GM12878 (cell line): ENCODE results near the gene OPRL1. TPM values are rescaled to one million over a fixed set of nuclear protein-coding genes. Genes with fewer than 3 reads are reported as not detected.

ENCODE experiments used
- ATAC-seq: fragments of 200-7000 bp; cut with Tn5 transposase; 3 replicates; pipeline ENCODE4 v1.9.1; 2020; ENCODE audit warnings: mild to moderate bottlenecking, moderate library complexity
- BruUV-seq: library from RNA; stranded (reverse); fragments of 400-500 nt; replicated peaks from 2 replicates; lab custom pipeline; 2021; lab: Mats Ljungman, UMichigan
- CTCF ChIA-PET: fragments of 300-600 bp; sonication (Branson Sonifier 250); formaldehyde crosslinking; extraction: SDS; loops from one replicate; lab custom pipeline; 2021; ENCODE audit warnings: inconsistent platforms; lab: Yijun Ruan, JAX
- POLR2A ChIA-PET: fragments of 350-600 bp; formaldehyde crosslinking; extraction: SDS; loops from one replicate; lab custom pipeline; 2021; ENCODE audit warnings: inconsistent platforms; lab: Charles Lee
- RAD21 ChIA-PET: fragments of 300-600 bp; sonication (Branson Sonifier 250); formaldehyde crosslinking; loops from one replicate; lab custom pipeline; 2023; ENCODE audit warnings: antibody characterized with exemption; ENCODE audit not compliant: unreplicated experiment; lab: Charles Lee
- SMC1A ChIA-PET: fragments of 300-600 bp; sonication (Branson Sonifier 250); formaldehyde crosslinking; loops from one replicate; lab custom pipeline; 2023; ENCODE audit not compliant: unreplicated experiment, uncharacterized antibody; lab: Charles Lee
- DNase-seq: peaks from one replicate; pipeline ENCODE4 v3.0.0-alpha.2; 2011; ENCODE audit warnings: low read depth, low spot score
- FAIRE-seq: peaks from 3 replicates; lab custom pipeline; 2011; peaks lifted over from hg19 to GRCh38; lab: Jason Lieb, UNC
- H2AFZ ChIP-seq: 2 replicates; pipeline ENCODE4 v1.6.0; 2011; ENCODE audit warnings: low read depth, low read length, control low read depth; ENCODE audit not compliant: control insufficient read depth
- H3K27ac ChIP-seq: 2 replicates; pipeline ENCODE4 v1.5.1; 2011; ENCODE audit warnings: control low read depth; ENCODE audit not compliant: control insufficient read depth, insufficient read depth
- H3K27me3 ChIP-seq, 2 experiments: replicated peaks in 1 of 2; 2 replicates each; pipeline versions ENCODE4 v1.6.0 to v1.6.1; 2011; ENCODE audit warnings: low read length in 1 of 2; ENCODE audit not compliant: control insufficient read depth in 2 of 2, insufficient read depth in 2 of 2
- H3K36me3 ChIP-seq, 2 experiments: 2 replicates each; pipeline ENCODE4 v1.5.1; 2011; ENCODE audit warnings: low read length in 1 of 2; ENCODE audit not compliant: control insufficient read depth in 2 of 2, insufficient read depth in 2 of 2
- H3K4me1 ChIP-seq: 2 replicates; pipeline ENCODE4 v1.6.1; 2011; ENCODE audit warnings: mild to moderate bottlenecking, low read length, moderate library complexity, mixed read lengths; ENCODE audit not compliant: control insufficient read depth, insufficient read depth
- H3K4me2 ChIP-seq: 2 replicates; pipeline ENCODE4 v1.6.0; 2011; ENCODE audit warnings: control low read depth; ENCODE audit not compliant: control insufficient read depth, insufficient read depth
- H3K4me3 ChIP-seq: fragments of 200-600 bp; sonication (generic); 2 replicates; pipeline ENCODE4 v1.5.1; 2016
- H3K79me2 ChIP-seq: 2 replicates; pipeline ENCODE4 v1.6.0; 2011; ENCODE audit warnings: low read length; ENCODE audit not compliant: control insufficient read depth, insufficient read depth
- H3K9ac ChIP-seq: 2 replicates; pipeline ENCODE4 v1.8.0; 2011; ENCODE audit warnings: low read length, control low read depth, mixed read lengths; ENCODE audit not compliant: control insufficient read depth, insufficient read depth
- H3K9me3 ChIP-seq: replicated peaks from 3 replicates; pipeline ENCODE4 v1.5.1; 2011; ENCODE audit warnings: mild to moderate bottlenecking, low read length; ENCODE audit not compliant: control insufficient read depth, insufficient read depth
- H4K20me1 ChIP-seq: 2 replicates; pipeline ENCODE4 v1.6.0; 2011; ENCODE audit not compliant: control insufficient read depth, insufficient read depth
- CREM ChIP-seq: IDR thresholded peaks from 2 replicates; pipeline ENCODE4 v1.6.1; 2014; ENCODE audit warnings: antibody characterized with exemption, low read depth
- ETV6 ChIP-seq, 2 experiments: fragments of 450-650 bp in 1 of 2; IDR thresholded peaks in 1 of 2; conservative IDR thresholded peaks in 1 of 2; 2 replicates each; pipeline ENCODE4 v1.6.1; 2014; ENCODE audit warnings: antibody characterized with exemption in 1 of 2, borderline replicate concordance in 1 of 2, low read depth in 1 of 2, mild to moderate bottlenecking in 1 of 2, moderate library complexity in 1 of 2
- GATAD2B ChIP-seq: fragments of 450-650 bp; conservative IDR thresholded peaks from 2 replicates; pipeline ENCODE4 v1.6.1; 2017; ENCODE audit warnings: low read depth, mild to moderate bottlenecking, moderate library complexity
- NFXL1 ChIP-seq: fragments of 450-650 bp; IDR thresholded peaks from 2 replicates; pipeline ENCODE4 v1.6.1; 2017; ENCODE audit warnings: antibody characterized with exemption, mild to moderate bottlenecking, borderline replicate concordance
- PBX3 ChIP-seq: IDR thresholded peaks from 2 replicates; pipeline ENCODE4 v1.6.1; 2011; ENCODE audit warnings: mild to moderate bottlenecking, low read depth, low read length, moderate library complexity; ENCODE audit not compliant: insufficient replicate concordance
- RELB ChIP-seq: fragments of 450-650 bp; IDR thresholded peaks from 2 replicates; pipeline ENCODE4 v1.6.1; 2017; ENCODE audit warnings: low read depth, mild to moderate bottlenecking, moderate library complexity
- WGBS: methylation state at CpG from one replicate; pipeline ENCODE4 v1.1.6; 2016; ENCODE audit warnings: low lambda C conversion rate; ENCODE audit not compliant: insufficient replicate concordance, insufficient coverage; ENCODE audit errors: missing lambda C conversion rate; 5-methylcytosine and 5-hydroxymethylcytosine counted together
- in situ Hi-C: fragments of 300-500 bp; cut with MboI; formaldehyde crosslinking; loops from 9 replicates; pipeline ENCODE4 v1.14.3; 2018; ENCODE audit warnings: mixed read lengths
- intact Hi-C: fragments of 100-400 bp; cut with micrococcal nuclease; formaldehyde crosslinking; loops from one replicate; pipeline ENCODE4 v1.14.2; 2022; ENCODE audit not compliant: unreplicated experiment
- polyA plus RNA-seq, 11 experiments: library from polyadenylated mRNA; depleted of rRNA in 4 of 11; unstranded in 6 of 11; stranded (reverse) in 5 of 11; fragments of >200 nt; fragmentation: Nextera tagmentation in 4 of 11; fragmentation: Illumina TruSeq in 1 of 11; extraction: Ambion mirVana in 4 of 11; extraction: Trizol in 1 of 11; gene quantifications; 1 replicate in 1 of 11; 2 replicates in 10 of 11; pipeline versions ENCODE4 v1.2.1 to v1.2.3, GENCODE V29; 2011 to 2016; ENCODE audit warnings: inconsistent platforms in 2 of 11, missing spikeins in 2 of 11, low read depth in 1 of 11
- total RNA-seq, 4 experiments: library from RNA; depleted of rRNA in 3 of 4; stranded (reverse); fragments of >200 nt in 3 of 4; fragmentation: Illumina TruSeq in 1 of 4; extraction: Trizol in 1 of 4; gene quantifications; 2 replicates each; pipeline versions ENCODE4 v1.2.1 to v1.2.3, GENCODE V29; 2013 to 2021

OPRL1 gene
- total and polyA plus RNA-seq, 10 of the 15 experiments (the other 5 are each of a cell fraction or from before 2014, with no cell fraction given) = 0.04 to 0.41 (median 0.24) TPM; not detected in 1

DNA sequence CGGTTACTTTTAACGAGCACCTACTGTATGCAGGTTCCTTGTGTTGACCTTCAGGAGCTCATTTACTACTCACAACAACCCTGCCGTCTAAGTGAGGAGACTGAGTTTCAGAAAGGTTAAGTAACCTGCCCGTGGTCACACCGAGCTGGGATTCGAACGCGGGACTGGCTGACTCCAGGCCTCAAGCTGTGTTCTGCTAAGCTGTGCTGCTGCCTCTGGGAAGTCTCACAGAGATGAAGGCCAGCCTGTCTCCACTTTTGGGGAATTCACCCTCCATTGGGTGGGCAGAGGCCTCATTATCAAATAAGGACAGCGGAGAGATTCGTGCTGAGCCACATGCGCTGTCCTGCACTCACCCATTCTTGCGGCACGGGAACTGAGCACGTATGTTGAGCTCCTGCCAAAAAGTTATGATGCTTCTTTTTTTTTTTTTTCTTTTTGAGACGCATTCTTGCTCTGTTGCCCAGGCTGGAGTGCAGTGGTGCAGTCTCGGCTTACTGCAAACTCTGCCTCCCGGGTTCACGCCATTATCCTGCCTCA, 58.5 kb downstream of the OPRL1 start:
- Histone ChIP-seq H3K4me3 (no peak overlapping the region), H3K9me3 (no peaks in the 10 kb centered on the region), H3K36me3 (no peaks in the 10 kb centered on the region), H3K4me2 (no peak overlapping the region), H3K4me1 (no peaks in the 10 kb centered on the region), H3K79me2 (no peaks in the 10 kb centered on the region), H2AFZ (no peak overlapping the region), H4K20me1 (no peaks in the 10 kb centered on the region), H3K9ac (no peak overlapping the region), H3K27ac (no peak overlapping the region), H3K27me3 (peaks cover 1 to 4% of the 10 kb centered on the region in 2 experiments)
- intact Hi-C loops = no loop called here
- ATAC-seq (no peak), FAIRE-seq (no peak), DNase-seq (no peak)
- SMC1A ChIA-PET = interaction anchor here (0.5 to 1.2 kb wide), 2 partner anchors 17 to 157 kb away, joined by 3 read pairs; partner anchors contain the start of gene PRPF6
- RAD21 ChIA-PET = interaction anchor here (0.5 kb wide), 1 partner anchor 347 kb away, joined by 3 read pairs; no protein-coding TSS in a partner anchor
- CTCF ChIA-PET = interaction anchor here (1.0 kb wide), 1 partner anchor 55 kb away, joined by 3 read pairs; no protein-coding TSS in a partner anchor
- no peak for TF ChIP-seq PBX3
- TF ChIP-seq RELB = no peak
- TF ChIP-seq CREM = no peak
- no peak for TF ChIP-seq NFXL1
- no peak for TF ChIP-seq GATAD2B
- TF ChIP-seq ETV6 (conservative IDR thresholded peaks at IDR 0.05 in 1 of 2, IDR thresholded peaks at IDR 0.05 in 1 of 2; ENCODE audit: borderline replicate concordance in 1 of 2, low read depth in 1 of 2) = no peak
- 68% methylated on average over 18 of the region's 18 CpGs for WGBS
- POLR2A ChIA-PET = interaction anchor here (0.6 kb wide), 1 partner anchor 1836 kb away, joined by 3 read pairs; the partner anchor contains the start of gene ADRM1
- no TSS peak for BruUV-seq
- in situ Hi-C loops = no loop called here
